SK-N-SH (cell line): ENCODE results near the gene OR2V1.

Experiments used
- EZH2phosphoT487 ChIP-seq: fragments of 200-600 bp; sonication (generic); IDR thresholded peaks from 2 replicates; pipeline ENCODE4 v1.6.1; 2017; ENCODE audit warnings: low read depth, mixed run types, mild to moderate bottlenecking, antibody characterized with exemption, moderate library complexity, borderline replicate concordance
- FOXM1 ChIP-seq: IDR thresholded peaks from 2 replicates; pipeline ENCODE4 v1.4.0; 2012; ENCODE audit warnings: low read depth, mild to moderate bottlenecking
- GATA2 ChIP-seq: sonication (generic); formaldehyde crosslinking; IDR thresholded peaks from 2 replicates; pipeline ENCODE4 v1.5.0; 2020; ENCODE audit warnings: mild to moderate bottlenecking, missing genetic modification reagents
- JUND ChIP-seq: IDR thresholded peaks from 2 replicates; pipeline ENCODE4 v1.4.0; 2012
- POLR2AphosphoS5 ChIP-seq: IDR thresholded peaks from 2 replicates; pipeline ENCODE4 v1.6.1; 2012; ENCODE audit warnings: low read depth, low read length
- RAD21 ChIP-seq: IDR thresholded peaks from 2 replicates; pipeline ENCODE4 v1.6.1; 2012; ENCODE audit warnings: mild to moderate bottlenecking, low read length
- SIN3A ChIP-seq: IDR thresholded peaks from 2 replicates; pipeline ENCODE4 v1.6.1; 2012; ENCODE audit warnings: low read depth, mild to moderate bottlenecking, low read length, moderate library complexity, borderline replicate concordance
- TEAD4 ChIP-seq: IDR thresholded peaks from 2 replicates; pipeline ENCODE4 v1.4.0; 2012; ENCODE audit warnings: mild to moderate bottlenecking, borderline replicate concordance; ENCODE audit not compliant: insufficient read depth
- TF ChIP-seq, protein P1 (sequence below): fragments of 200-600 bp; sonication (generic); IDR thresholded peaks from 2 replicates; pipeline ENCODE4 v1.6.1; 2017; ENCODE audit warnings: antibody characterized with exemption, mild to moderate bottlenecking, moderate library complexity
- TF ChIP-seq, protein P2 (sequence below): IDR thresholded peaks from 2 replicates; pipeline ENCODE4 v1.4.0; 2012; ENCODE audit warnings: low read depth
- TF ChIP-seq, protein P3 (sequence below): fragments of 150-350 bp; IDR thresholded peaks from 2 replicates; pipeline ENCODE4 v1.6.1; 2017; ENCODE audit warnings: antibody characterized with exemption, low read length, low read depth, borderline replicate concordance

DNA sequence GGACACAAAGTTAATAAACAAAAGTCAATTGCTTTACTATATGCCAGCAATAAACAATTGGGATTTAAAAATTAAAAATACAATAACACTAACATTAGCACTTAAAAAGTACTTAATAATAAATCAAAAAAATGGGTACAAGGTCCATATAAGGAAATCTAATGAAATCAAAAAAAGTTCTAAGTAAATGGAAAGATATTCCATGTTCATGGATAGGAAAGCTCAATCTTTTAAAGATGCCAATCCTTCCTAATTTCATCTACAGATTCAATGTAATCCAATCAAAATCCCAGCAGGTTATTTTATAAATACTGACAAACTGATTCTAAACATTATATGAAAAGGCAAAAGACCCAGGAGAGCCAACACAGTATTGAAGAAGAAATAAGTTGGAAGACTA is 49.0 kb downstream of the OR2V1 start:
- TF ChIP-seq, protein P1, sequence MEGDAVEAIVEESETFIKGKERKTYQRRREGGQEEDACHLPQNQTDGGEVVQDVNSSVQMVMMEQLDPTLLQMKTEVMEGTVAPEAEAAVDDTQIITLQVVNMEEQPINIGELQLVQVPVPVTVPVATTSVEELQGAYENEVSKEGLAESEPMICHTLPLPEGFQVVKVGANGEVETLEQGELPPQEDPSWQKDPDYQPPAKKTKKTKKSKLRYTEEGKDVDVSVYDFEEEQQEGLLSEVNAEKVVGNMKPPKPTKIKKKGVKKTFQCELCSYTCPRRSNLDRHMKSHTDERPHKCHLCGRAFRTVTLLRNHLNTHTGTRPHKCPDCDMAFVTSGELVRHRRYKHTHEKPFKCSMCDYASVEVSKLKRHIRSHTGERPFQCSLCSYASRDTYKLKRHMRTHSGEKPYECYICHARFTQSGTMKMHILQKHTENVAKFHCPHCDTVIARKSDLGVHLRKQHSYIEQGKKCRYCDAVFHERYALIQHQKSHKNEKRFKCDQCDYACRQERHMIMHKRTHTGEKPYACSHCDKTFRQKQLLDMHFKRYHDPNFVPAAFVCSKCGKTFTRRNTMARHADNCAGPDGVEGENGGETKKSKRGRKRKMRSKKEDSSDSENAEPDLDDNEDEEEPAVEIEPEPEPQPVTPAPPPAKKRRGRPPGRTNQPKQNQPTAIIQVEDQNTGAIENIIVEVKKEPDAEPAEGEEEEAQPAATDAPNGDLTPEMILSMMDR = no peak
- TF ChIP-seq POLR2AphosphoS5 = no peak
- TF ChIP-seq, protein P2, sequence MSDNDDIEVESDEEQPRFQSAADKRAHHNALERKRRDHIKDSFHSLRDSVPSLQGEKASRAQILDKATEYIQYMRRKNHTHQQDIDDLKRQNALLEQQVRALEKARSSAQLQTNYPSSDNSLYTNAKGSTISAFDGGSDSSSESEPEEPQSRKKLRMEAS = no peak
- TF ChIP-seq, protein P3, sequence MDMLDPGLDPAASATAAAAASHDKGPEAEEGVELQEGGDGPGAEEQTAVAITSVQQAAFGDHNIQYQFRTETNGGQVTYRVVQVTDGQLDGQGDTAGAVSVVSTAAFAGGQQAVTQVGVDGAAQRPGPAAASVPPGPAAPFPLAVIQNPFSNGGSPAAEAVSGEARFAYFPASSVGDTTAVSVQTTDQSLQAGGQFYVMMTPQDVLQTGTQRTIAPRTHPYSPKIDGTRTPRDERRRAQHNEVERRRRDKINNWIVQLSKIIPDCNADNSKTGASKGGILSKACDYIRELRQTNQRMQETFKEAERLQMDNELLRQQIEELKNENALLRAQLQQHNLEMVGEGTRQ = no peak
- TF ChIP-seq FOXM1 = no peak
- TF ChIP-seq GATA2 = no peak
- TF ChIP-seq SIN3A = no peak
- no peak for TF ChIP-seq JUND
- no peak for TF ChIP-seq EZH2phosphoT487
- no peak for TF ChIP-seq TEAD4
- TF ChIP-seq RAD21 = no peak
